ENCODE results near the gene CTDSP2.

DNA sequence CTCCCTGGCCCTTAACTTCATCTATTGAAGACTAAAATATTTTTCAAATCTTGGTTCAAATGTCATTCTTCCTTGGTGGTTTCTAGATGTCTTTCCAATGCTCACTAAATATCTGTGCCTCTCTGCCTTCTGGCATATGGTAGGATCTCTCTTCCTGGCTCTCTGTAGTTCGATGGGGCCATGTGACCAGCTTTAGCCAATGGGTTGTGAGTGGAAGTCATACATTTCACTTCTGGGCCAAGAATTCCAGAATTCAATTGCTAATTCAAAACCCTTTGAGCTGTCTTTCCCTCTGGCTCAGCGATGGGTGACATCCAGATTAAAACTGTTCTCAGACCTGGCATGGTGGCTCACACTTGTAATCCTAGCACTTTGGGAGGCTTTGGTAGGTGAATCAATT is 25.8 kb upstream of the CTDSP2 start:
- no peak for TF ChIP-seq EZH2phosphoT487 (IDR thresholded peaks at IDR 0.05; ENCODE audit: insufficient read depth, low read depth)
- no peak for TF ChIP-seq EZH2 (IDR thresholded peaks at IDR 0.05; ENCODE audit: insufficient read depth, poor library complexity, severe bottlenecking)

Data from GM23248 (cell line).